ENCODE data around the gene KDELR3.

The KDELR3 gene

DNA sequence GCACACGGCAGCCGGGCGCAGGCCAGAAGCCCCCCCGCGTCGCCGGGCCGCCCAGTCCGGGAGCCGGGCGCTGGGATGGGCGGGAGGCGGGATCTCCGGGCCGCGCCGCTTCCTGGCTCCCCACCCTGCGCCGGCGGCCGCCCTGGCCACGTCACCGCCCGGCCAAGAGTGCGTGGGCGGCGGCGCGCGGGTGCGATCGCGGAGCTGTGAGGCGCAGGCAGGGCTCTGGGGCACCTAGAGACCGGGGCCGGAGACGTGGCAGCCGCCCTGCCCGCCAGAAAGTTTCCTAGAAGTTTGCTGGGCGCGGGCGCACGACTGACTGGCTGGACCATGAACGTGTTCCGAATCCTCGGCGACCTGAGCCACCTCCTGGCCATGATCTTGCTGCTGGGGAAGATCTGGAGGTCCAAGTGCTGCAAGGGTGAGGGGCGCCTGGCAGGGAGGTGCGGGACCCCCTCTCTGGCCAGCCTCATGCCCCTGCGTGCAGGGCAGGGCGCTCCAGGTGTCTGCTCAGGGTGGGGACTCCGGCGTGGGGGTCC, at the start of gene KDELR3:
TSS of gene KDELR3 (plus strand) at position 193 of the 539 bp plus-strand sequence. CDS start at position 331, 138 bp downstream.
- peak; percentile 57 for DNase-seq

DNA sequence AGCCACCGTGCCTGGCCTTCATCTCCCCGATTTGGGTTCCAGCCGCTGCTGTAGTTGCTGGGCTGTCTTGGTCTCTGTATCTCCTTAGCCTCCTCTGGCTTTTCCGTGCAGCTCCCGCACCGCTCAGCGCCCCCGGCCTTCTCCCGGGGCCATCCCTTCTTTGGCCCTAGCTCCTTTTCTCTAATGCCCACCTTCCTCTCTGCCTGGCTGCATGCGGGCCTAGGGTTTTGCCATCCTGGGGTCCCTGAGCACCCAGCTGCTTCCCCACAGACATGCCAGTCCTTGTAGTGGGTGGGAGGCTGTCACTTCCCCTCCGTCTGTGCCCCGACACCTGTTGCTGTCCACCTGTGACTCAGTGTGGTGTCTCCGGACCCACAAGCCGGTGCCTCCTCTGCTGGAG, 49.3 kb upstream of the KDELR3 start:
- no peak for DNase-seq

DNA sequence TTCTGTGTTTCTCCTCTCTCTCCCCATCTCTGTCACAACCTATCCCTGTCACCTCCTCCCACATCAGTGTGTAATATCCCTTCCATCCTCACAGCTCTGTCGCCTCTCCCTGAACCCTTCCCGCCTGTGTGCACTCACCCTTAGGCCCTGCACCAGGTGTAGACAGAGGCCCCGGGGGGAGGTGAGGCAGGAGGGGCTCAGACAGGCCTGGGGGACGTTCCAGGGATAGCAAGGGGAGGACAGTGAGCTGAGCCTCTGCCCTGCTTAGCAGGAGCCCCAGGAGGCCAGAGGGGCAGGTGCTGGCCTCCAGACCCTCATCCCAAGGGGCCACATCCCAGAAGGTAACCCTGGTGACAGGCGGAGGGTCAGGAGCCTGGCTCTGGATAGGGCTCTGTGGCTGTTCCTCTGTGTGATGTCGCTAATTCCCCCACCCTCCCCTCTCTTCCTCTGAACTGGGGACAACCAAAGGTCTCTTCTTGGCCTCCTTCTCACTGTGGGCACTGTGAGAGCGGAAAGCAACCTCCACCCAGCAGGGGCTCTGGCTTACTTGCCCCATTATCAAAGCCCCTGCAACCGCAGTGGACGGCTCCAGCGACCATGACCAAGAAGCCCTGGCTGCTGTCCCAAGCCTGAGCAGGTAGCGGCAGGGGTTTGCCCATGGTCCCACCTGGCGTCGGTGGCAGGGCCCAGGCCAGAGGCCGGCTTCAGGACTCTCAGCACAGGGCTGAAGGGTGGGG, 48.6 kb upstream of the KDELR3 start:
- DNase-seq: no peak

DNA sequence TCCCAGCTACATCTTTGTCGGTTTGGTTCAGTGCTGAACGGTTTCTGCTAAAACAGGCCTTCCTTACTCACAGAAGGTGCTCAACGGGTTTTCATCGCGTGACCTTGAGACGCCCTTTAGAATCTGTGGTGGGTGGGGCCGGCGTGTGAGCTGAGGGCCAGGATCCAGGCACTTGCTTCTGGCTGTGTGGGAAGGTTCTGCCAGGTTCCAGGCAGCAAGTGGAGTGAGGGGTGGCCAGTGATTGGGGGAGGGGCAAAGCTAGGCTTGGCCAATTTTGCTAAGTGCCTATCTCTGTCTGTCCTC, 48.1 kb upstream of the KDELR3 start:
- DNase-seq: no peak

DNA sequence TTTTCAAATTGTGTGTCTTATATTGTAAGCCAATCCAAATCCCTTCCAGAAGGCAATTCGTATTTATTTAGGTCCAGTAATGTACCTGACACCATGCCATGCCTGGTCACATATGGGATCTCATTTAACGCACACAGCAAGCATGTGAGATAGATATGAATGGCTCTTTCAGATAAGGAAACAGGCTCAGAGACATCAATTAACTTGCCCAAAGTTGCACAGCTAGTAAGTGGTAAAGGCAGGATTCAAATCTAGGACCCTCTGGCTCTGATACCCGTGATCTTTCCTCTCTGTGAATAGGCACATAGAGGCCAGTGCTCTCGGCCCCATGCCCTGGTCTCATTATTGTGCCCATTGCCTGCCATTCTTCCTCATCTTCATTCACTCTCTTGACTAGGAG, 47.2 kb upstream of the KDELR3 start:
- no peak for DNase-seq

DNA sequence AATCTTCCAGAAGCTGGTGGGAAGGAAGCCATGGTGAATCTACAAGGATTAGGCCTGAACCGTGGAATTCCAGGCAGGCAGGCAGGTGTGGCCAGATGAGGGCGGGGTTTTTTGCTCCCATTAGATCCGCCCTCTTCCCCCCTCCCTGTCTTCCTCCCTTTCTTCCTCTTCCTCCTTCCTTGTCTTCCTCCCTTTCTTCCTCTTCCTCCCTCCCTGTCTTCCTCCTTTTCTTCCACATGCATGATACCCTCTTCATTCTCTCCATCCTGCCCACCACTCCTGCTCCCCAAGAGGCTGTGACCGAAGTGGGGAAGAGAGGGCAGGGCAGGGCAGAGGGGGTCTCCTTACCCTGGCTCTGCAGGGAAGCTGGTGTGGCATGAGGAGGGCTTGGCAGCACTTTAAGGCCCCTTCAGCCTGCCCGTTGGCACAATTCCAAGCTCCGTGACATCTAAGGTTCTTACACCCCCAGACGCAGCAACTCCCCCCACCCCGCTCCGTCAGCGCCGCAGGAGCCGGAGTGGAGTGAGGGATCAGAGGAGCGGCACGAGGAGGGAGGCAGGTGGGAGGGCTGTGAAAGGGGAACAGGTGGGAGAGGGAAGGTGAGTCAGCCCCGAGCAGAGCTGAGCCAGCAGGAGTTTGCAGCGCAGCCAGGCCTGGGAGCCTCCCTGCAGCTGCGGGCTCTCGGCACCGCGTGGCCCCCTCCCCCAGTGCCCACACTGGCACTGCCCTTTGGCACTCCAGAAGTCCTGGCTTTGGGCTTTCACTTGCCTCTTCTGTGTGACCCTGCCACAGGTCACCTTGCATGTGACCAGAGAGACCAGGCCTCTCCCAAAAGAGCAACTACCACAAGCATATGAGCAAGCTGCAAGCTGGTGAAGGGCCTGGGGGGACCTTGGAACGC, 45.0 kb upstream of the KDELR3 start:
- DNase-seq: no peak

DNA sequence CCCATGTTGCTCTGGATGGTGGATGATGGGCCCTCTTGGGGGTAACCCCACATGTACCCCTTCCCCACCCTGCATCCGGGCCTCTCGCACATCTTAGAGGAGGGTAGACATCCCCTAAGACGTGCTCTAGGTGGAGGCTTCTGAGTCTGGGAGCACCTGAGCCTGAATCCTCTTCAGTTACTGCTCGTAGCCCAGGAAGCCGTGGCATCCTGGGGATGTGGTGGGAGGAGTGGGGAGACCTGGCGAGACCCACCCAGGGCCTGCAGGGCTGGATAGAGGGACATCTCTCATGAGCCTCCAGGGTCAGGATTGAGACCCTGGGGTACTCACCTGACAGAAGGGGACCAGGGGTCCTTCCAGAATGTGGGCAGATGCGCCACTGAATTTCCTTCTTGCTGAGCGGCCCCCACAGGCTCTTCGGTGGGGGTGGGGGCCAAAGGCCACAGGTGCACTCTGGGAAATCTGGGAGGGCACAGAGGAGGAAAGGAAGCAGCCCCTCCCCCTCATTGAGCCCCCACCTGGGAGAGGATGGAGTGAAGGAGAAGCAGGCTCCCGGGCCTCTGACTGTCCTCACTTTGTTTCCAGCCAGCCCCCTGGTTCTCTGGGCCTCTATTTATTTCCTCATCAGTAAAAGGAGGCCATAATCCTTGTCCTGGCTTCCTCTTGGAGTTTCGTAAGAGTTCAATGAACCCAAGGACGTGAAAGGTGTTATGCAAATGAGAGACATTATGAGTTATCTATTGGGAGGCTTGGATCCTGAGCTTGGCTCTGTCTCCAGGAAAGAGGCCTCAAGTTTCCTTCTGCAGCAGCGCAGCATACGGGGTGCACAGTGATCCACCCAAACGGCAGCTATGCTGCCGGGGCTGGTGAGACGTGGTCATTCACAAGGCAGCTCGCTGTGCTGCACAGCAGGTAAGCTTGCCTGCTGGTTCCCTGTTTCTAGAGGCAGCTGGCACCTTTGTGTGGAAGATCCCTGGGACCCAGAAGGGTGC, 44.1 kb upstream of the KDELR3 start:
- DNase-seq: no peak

DNA sequence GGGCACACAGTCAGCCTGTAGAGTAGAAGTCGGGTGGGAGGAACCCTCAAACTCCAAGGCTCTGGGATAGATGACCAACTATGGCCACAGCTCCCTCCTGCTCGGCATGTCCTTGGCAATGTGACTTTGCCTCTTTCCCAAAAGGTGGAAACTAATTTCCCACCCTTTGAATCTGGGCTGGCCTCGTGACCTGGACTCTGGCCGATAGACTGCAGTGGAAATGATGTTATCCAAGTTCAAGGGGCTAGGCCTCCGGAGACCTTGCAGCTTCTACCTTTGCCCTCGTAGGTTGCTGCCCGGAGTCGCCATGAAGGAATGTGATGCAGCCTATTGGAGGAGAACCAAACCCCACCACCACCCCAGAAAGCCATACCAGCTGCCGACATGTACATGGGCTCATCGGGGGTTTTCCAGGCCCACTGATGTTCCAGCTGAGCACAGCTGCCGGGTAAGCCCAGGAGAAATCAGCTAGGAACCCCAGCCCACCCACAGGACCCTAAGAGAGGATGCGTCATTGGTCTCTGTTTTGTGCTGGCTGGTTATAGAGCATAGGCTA, 43.3 kb upstream of the KDELR3 start:
- no peak for DNase-seq

DNA sequence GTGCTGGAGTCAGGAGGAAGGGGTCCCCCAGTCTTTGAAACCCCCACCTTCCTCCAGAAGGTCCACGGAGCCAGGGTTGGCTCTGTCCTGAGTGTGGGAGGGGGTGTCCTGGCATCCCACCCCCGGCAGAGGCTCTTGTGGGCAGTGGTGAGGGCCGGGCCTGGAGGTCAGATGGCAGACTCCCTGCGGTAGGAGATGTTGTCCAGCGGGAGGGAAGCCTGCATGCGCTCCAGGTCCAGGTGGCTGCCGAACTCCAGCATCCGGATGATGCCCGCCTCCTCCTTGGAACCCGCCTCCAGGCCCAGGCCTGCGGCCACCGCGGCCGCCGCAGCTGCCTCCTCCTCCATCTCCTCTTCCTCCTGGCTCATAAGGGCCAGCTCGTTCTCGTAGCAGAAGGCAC, 41.3 kb upstream of the KDELR3 start:
- no peak for DNase-seq

DNA sequence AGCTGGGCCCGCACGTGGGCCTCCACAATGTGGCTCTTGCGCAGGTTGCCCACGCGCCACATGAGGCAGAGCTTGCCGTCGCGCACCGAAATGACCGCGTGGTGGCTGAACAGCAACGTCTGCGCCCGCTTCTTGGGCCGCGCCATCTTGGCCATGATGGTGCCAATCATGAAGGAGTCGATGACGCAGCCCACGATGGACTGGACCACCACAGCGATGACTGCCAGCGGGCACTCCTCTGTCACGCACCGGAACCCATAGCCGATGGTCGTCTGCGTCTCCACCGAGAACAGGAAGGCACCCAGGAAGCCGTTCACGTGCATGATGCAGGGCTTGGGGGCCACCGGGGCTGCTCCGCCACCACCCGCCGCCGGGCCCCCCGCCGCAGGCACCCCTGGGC, 40.4 kb upstream of the KDELR3 start:
- DNase-seq: no peak

DNA sequence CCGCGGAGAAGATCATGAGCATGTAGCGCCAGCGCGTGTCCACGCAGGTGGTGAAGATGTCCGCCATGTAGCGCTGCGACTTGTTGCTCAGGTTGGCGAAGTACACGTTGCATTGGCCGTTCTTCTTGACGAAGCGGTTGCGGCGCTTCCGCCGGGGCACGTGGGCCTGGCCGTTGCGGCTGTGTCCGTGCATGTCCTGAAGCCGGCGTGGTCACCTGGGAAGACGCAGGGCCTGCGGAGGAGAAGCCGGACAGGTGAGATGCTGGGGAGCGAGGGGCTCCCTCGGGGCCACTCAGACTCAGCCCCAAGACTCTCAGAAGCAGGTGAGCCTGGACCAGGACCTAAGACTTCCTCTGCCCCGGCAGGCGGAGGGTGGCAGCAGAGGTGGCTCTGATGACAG, 40.0 kb upstream of the KDELR3 start:
- no peak for DNase-seq

DNA sequence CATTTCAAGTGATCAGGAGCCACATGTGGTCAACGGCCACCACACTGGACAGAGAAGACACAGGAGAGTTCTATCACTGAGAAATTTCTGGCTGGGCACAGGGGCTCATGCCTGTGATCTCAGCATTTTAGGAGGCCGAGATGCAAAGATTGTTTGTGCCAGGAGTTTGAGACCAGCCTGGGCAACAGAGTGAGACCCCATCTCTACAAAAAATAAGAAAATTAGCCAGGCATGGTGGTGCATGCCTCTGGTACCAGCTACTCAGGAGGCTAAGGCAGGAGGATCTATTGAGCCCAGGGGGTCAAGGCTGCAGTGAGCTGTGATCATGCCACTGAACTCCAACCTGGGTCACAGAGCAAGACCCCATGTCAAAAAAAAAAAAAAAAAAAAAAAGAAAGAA, 39.2 kb upstream of the KDELR3 start:
- DNase-seq: no peak

DNA sequence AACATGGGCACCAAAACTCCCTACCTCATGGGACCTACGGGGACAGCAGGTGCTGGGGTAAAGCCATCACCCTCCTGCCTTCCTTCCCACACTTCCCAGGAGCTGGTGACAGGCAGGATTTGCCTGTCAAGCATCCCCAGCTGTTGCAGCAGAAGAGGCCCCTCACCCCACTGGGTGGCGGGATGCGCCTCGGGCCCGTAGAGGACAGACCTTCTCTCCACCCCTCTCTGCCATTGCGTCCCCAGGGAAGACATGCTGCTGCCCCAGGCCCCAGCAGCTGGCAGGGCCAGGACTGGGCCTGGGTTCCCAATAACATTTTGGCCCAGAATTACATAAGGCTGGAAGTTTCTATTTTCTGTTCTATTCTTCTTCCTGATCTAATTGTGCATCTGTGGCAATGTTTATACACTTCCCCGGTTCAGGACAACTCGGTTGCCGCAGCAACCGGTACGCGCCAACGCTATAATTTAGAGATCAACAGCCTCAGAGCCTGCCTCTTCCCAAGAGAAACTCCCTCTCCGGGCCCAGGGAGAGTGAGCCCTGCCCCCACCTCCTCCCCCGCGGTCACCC, 38.3 kb upstream of the KDELR3 start:
- DNase-seq: no peak

DNA sequence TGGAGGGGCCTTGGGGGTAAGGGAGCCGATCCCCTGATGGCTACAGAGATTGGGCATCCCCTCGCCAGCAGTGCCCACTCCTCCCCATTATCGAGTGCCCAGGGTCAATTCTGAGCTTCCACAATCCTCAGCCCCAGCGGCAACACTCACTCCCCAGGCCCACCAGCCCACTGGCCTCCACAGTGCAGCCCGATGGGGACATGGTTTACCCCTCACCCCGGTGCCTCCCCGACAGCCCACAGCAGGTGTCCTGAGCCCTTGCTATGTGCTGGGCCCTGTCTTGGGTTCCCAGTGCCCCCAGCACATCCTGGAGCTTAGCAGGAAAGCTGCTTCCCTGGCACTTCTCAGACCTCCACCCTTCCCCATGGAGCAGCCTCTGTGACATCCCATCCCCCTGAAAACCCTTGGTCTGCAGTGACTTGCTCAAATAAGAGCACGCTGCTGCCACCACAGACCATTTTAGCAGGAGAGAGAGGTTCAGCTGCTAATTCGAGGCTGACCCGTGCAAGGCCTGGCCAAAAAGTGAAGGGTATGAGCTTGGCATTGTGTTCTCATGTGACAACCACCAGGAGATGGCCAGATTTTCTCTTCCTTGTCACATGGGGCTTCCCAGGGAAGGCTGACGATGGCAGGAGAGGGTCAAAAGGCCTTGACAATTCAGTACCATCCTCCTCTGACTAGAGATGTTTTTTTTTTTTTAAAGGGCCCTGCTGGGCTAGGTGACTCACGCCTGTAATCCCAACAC, 36.5 kb upstream of the KDELR3 start:
- DNase-seq: no peak

DNA sequence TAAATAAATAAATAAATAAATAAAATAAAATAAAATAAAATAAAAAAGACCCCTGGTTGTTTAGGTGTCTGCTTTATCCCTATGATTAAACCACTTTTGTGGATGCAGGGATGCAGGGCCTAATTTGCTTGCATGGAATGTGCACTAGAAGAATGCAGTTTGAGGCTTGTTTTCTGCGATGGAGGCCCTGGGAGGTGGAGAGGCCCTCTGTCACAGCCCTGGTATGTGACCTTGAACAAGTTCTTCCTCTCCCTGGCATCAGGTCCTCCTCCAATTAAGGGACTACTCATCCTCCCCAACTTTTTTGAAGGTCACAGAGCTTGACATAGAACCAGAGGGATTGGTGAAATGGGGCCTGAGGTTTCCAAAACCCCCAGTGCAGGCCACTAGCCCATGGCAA, 35.6 kb upstream of the KDELR3 start:
- DNase-seq: no peak

DNA sequence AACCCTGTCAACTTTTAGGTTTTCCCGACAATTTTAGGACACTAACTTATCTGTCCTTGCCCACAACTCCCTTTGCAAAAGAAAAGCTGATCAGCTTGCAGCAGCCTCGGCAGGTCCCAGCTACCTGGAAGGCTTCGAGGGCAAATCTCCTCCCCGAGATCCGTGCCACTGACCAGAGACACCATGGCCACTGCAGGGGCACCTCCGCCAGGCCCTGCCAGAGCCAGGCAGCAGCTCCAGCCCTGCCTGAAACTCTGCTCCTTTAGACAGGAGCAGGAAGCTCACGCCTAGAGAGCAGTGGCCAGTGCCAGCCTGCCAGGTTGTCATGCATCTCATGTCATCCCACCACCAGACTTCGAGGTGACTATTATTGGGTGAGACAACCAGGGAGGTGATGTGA, 34.0 kb upstream of the KDELR3 start:
- DNase-seq: no peak

DNA sequence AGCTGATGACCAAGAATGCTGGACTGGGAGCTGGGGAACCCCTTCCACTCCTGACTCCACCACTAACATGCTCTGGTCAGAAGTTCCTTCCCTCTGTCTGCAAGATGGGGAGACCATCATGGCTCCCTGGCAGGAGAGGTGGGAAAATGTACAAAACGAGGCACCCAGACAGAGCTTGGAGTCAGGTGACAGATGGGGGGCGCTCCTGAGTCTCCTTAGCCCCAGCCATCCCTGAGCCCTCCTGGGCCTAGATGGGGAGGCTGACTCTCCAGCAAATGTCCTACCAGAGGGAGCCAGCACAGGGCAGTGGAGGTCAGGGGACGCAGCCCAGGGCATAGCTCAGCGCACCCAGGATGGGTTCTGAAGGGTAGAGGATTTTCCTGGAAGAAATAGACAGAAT, 32.9 kb upstream of the KDELR3 start:
- no peak for DNase-seq

DNA sequence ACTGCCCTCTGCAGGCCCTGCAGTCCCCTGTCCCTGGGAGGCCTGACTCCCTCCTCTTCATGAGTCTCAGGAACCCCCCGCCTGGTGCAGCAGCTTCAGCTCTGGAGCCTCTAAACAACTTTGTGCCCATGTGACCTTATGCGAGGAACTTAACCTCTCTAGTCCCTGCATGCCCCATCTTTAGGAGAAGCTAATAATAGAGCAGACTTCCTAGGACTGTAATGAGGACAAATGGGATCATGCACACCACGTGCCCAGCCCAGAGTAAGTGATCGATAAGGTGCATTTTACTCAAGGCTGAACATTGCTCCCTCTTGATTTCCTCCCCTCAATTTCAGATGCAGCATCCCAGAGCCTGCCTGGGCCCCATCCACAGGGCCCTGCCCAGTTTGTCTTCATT, 31.9 kb upstream of the KDELR3 start:
- DNase-seq: no peak

DNA sequence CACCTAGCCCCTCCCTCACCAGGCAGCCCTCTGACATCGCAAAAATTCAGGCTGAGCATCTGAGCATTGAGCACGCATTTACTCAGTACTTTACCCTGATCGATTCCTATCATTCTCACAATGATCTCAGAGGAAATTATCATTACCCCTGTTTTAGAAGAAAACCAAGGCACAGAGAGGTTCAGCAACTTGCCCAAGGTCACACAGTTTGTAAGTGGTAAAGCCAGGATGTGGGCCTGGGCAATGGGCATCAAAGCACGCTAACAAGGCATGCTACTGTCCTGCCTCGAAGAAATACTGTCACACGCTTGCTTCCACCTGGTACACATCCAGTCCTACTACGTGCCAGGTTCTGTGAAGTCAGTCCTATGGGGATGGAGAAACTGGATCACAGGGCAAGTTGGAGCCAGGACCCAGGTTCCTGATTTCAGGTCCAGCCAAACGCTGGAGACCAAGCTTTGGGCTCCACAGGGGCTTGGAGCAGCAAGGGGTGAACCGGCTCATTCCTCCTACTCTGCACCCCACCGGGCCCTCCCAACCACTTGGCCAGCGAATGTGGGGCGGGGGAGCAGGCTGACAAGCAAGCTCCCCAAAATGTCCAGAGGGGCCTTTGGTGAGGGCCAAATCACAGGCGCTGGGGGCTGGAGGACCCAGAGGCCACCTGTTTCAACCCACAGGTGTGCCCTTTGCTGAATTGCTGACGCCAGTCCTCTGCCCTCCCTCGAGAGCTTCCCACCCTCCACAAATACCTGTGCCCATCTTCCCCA, 31.1 kb upstream of the KDELR3 start:
- no peak for DNase-seq

DNA sequence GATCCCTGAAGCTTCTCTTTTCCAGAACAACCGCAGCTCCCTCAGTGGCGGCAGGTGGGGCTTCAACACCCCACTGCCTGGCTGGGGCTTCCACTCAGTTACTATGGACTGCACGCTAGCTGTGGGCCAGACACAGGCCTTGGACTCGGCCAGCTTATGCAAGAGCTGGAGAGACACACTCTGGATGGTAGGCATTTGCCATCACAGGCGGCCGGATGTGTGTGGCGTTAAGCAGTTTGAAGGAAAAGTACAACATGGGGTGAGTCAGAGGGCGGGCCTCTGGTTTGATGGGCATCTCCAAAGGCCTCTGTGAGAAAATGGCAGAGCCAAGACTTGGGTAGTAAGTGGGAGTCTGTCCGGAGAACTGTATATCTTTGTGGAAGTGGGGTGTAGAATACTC, 30.5 kb upstream of the KDELR3 start:
- DNase-seq: no peak

All from hematopoietic multipotent progenitor cell treated with erythropoietin and hydrocortisone succinate and interleukin-3 and kit ligand, for 8 days (in vitro differentiated cells).